ENCODE results near the gene PCGF1. TPM values are rescaled to one million over a fixed set of nuclear protein-coding genes. Genes with fewer than 3 reads are reported as not detected.

Gene PCGF1
- total and polyA plus RNA-seq, 2 of the 13 experiments (the other 11 are each of a cell fraction or from before 2014, with no cell fraction given) = 20.4 to 22.6 TPM

GRCh38 chr2:74525717-74526648, 18.5 kb upstream of the PCGF1 start, which contains the start of gene DQX1 (continued):
- TF ChIP-seq EHMT2 (IDR thresholded peaks at IDR 0.05; ENCODE audit: borderline replicate concordance, low read depth, low read length) = no peak
- no peak for TF ChIP-seq ZNF354B (CRISPR knock-in tag; IDR thresholded peaks at IDR 0.05)
- no peak for TF ChIP-seq FOSL1 (CRISPR knock-in tag; IDR thresholded peaks at IDR 0.05; ENCODE audit: borderline replicate concordance)
- no peak; the same call in 1 of the 2 replicates for TF ChIP-seq ZNF629 (CRISPR knock-in tag; conservative IDR thresholded peaks at IDR 0.05)
- no peak for TF ChIP-seq FOXA1 (IDR thresholded peaks at IDR 0.05)
- TF ChIP-seq FOXA1 (CRISPR knock-in tag; IDR thresholded peaks at IDR 0.05) = peak; percentile 44
- peak; percentile 42; the same call in 1 of the 2 replicates for TF ChIP-seq SPEN (CRISPR knock-in tag; IDR thresholded peaks at IDR 0.05; ENCODE audit: low read depth)
- TF ChIP-seq ZNF20 (CRISPR knock-in tag; IDR thresholded peaks at IDR 0.05) = no peak
- TF ChIP-seq NONO (IDR thresholded peaks at IDR 0.05) = no peak
- peak; percentile 76 for TF ChIP-seq NONO (CRISPR knock-in tag; conservative IDR thresholded peaks at IDR 0.05)
- TF ChIP-seq ZSCAN5A (CRISPR knock-in tag; IDR thresholded peaks at IDR 0.05; ENCODE audit: borderline replicate concordance) = no peak
- TF ChIP-seq TEAD3 (CRISPR knock-in tag; optimal IDR thresholded peaks at IDR 0.05; ENCODE audit: borderline replicate concordance) = peak; percentile 97
- no peak for TF ChIP-seq NR2F6 (IDR thresholded peaks at IDR 0.05)
- peak; percentile 64; the same call in 1 of the 2 replicates for TF ChIP-seq NR2F6 (CRISPR knock-in tag; IDR thresholded peaks at IDR 0.05)
- TF ChIP-seq ZNF33B (CRISPR knock-in tag; IDR thresholded peaks at IDR 0.05) = no peak; the same call in 1 of the 2 replicates
- TF ChIP-seq, protein P1, sequence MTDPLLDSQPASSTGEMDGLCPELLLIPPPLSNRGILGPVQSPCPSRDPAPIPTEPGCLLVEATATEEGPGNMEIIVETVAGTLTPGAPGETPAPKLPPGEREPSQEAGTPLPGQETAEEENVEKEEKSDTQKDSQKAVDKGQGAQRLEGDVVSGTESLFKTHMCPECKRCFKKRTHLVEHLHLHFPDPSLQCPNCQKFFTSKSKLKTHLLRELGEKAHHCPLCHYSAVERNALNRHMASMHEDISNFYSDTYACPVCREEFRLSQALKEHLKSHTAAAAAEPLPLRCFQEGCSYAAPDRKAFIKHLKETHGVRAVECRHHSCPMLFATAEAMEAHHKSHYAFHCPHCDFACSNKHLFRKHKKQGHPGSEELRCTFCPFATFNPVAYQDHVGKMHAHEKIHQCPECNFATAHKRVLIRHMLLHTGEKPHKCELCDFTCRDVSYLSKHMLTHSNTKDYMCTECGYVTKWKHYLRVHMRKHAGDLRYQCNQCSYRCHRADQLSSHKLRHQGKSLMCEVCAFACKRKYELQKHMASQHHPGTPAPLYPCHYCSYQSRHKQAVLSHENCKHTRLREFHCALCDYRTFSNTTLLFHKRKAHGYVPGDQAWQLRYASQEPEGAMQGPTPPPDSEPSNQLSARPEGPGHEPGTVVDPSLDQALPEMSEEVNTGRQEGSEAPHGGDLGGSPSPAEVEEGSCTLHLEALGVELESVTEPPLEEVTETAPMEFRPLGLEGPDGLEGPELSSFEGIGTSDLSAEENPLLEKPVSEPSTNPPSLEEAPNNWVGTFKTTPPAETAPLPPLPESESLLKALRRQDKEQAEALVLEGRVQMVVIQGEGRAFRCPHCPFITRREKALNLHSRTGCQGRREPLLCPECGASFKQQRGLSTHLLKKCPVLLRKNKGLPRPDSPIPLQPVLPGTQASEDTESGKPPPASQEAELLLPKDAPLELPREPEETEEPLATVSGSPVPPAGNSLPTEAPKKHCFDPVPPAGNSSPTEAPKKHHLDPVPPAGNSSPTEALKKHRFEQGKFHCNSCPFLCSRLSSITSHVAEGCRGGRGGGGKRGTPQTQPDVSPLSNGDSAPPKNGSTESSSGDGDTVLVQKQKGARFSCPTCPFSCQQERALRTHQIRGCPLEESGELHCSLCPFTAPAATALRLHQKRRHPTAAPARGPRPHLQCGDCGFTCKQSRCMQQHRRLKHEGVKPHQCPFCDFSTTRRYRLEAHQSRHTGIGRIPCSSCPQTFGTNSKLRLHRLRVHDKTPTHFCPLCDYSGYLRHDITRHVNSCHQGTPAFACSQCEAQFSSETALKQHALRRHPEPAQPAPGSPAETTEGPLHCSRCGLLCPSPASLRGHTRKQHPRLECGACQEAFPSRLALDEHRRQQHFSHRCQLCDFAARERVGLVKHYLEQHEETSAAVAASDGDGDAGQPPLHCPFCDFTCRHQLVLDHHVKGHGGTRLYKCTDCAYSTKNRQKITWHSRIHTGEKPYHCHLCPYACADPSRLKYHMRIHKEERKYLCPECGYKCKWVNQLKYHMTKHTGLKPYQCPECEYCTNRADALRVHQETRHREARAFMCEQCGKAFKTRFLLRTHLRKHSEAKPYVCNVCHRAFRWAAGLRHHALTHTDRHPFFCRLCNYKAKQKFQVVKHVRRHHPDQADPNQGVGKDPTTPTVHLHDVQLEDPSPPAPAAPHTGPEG (CRISPR knock-in tag; IDR thresholded peaks at IDR 0.05) = no peak
- peak; percentile 76 for TF ChIP-seq HDAC2 (CRISPR knock-in tag; IDR thresholded peaks at IDR 0.05)
- TF ChIP-seq JUNB (CRISPR knock-in tag; IDR thresholded peaks at IDR 0.05; ENCODE audit: borderline replicate concordance) = no peak
- TF ChIP-seq TCF7 (IDR thresholded peaks at IDR 0.05; ENCODE audit: low read depth) = peak; percentile 29; the same call in 1 of the 2 replicates
- peak; percentile 79; the same call in 1 of the 2 replicates for TF ChIP-seq ZNF335 (CRISPR knock-in tag; IDR thresholded peaks at IDR 0.05)
- TF ChIP-seq, protein P2, sequence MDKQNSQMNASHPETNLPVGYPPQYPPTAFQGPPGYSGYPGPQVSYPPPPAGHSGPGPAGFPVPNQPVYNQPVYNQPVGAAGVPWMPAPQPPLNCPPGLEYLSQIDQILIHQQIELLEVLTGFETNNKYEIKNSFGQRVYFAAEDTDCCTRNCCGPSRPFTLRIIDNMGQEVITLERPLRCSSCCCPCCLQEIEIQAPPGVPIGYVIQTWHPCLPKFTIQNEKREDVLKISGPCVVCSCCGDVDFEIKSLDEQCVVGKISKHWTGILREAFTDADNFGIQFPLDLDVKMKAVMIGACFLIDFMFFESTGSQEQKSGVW (CRISPR knock-in tag; IDR thresholded peaks at IDR 0.05; ENCODE audit: borderline replicate concordance) = no peak
- 0 out of 2 replicates have a peak, but pooled peaks have one; percentile 77 for TF ChIP-seq SMAD1 (CRISPR knock-in tag; IDR thresholded peaks at IDR 0.05; ENCODE audit: borderline replicate concordance, low read depth)
- no peak for TF ChIP-seq ZSCAN12 (CRISPR knock-in tag; IDR thresholded peaks at IDR 0.05)
